ENCODE results near the gene HMCN2. TPM values are rescaled to one million over a fixed set of nuclear protein-coding genes. Genes with fewer than 3 reads are reported as not detected.

HMCN2 gene
- total RNA-seq, 6 experiments from 2014 or later = under 0.01 to 0.05 (median 0.02) TPM; not detected in 3

DNA sequence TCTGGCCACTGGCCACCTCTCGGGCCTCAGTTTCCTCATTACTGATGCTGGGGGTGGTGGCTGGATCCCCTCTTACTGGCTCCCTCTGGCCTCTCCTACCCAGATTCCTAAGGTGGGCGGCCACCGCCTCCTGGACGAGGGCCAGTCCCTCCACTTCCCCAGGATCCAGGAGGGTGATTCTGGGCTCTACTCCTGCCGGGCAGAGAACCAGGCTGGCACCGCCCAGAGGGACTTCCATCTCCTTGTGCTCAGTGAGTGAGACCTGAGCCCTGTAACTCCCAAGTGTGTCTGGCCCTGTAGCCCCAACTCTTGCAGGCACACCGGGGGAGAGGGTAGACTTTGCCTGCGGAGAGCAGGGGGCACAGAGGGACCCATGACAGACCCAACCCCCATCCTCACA, 83.3 kb downstream of the HMCN2 start:
- no peak for DNase-seq
- H3K27ac Mint-ChIP-seq = no peak overlapping the region
- H3K36me3 Mint-ChIP-seq (ENCODE audit: low read depth) = no peaks in the 10 kb centered on the region
- no peaks in the 10 kb centered on the region for H3K9me3 Mint-ChIP-seq
- H3K4me1 Mint-ChIP-seq (ENCODE audit: low read depth) = no peaks in the 10 kb centered on the region
- TF ChIP-seq, protein P1, sequence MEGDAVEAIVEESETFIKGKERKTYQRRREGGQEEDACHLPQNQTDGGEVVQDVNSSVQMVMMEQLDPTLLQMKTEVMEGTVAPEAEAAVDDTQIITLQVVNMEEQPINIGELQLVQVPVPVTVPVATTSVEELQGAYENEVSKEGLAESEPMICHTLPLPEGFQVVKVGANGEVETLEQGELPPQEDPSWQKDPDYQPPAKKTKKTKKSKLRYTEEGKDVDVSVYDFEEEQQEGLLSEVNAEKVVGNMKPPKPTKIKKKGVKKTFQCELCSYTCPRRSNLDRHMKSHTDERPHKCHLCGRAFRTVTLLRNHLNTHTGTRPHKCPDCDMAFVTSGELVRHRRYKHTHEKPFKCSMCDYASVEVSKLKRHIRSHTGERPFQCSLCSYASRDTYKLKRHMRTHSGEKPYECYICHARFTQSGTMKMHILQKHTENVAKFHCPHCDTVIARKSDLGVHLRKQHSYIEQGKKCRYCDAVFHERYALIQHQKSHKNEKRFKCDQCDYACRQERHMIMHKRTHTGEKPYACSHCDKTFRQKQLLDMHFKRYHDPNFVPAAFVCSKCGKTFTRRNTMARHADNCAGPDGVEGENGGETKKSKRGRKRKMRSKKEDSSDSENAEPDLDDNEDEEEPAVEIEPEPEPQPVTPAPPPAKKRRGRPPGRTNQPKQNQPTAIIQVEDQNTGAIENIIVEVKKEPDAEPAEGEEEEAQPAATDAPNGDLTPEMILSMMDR (IDR thresholded peaks at IDR 0.05) = no peak
- no peak overlapping the region for H3K4me3 Mint-ChIP-seq
- H3K27me3 Mint-ChIP-seq (ENCODE audit: insufficient read depth) = peaks cover 11% of the 10 kb centered on the region; the same call in 1 of the 2 replicates

DNA sequence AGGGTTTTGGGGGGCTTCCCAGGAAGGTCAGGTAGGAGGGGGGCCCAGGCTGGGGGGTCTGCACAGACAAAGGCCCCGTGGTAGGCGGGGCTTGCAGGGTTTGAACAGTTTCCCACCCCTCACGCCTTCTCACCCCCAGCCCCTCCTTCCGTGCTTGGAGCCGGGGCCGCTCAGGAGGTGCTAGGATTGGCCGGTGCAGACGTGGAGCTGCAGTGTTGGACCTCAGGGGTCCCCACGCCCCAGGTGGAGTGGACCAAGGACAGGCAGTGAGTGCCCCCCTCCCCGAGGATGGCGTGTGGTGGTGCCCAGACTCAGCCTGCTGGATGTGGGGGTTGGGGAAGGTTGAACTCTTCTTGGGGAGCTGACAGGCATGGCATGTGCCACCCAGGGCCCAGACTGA, 83.8 kb downstream of the HMCN2 start:
- TF ChIP-seq, protein P1 (IDR thresholded peaks at IDR 0.05) = no peak

DNA sequence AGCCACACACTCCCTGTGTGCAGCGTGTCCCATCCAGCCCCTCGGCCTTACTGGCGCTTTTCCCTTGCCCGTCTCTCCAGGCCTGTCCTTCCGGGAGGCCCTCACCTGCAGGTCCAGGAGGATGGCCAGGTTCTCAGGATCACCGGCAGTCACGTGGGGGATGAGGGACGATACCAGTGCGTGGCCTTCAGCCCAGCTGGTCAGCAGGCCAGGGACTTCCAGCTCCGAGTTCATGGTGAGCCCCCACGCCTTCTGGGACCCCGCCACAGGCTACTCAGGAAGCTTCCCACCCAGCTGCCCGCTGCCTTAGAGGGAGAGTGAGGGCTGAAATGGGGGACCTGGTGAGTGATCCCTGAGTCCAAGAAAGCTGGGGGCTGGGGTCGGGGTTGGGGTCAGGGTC, 85.8 kb downstream of the HMCN2 start:
- Mint-ChIP-seq H3K9me3 (no peaks in the 10 kb centered on the region), H3K4me3 (no peak overlapping the region)

More for the DNA sequence above, 83.8 kb downstream of the HMCN2 start:
- Mint-ChIP-seq H3K36me3 (ENCODE audit: low read depth) (no peaks in the 10 kb centered on the region), H3K4me3 (no peak overlapping the region), H3K4me1 (ENCODE audit: low read depth) (no peaks in the 10 kb centered on the region), H3K9me3 (no peaks in the 10 kb centered on the region), H3K27me3 (ENCODE audit: insufficient read depth) (peaks cover 11% of the 10 kb centered on the region; the same call in 1 of the 2 replicates), H3K27ac (no peak overlapping the region)
- no peak for DNase-seq

DNA sequence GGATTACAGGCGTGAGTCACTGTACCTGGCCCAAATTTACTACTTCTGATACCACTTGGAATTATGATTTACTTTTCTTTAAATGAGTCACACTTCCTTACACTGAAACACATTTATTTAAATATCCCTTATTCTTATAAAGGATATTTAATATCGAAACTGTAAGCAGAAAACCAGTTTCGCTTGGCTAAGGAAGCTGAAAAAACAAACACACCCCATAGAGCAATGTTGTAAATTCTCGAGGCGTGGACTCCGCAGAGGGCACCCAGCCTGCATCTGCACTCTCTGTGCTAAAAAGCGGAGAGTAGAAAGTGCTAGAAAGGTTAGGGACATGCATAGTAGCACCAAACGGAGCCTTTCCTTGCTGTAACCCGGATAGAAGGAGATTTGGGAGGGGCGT, 86.5 kb downstream of the HMCN2 start:
- Mint-ChIP-seq H3K9me3 (no peaks in the 10 kb centered on the region), H3K27ac (no peak overlapping the region), H3K4me3 (no peak overlapping the region), H3K36me3 (ENCODE audit: low read depth) (no peaks in the 10 kb centered on the region), H3K4me1 (ENCODE audit: low read depth) (no peaks in the 10 kb centered on the region), H3K27me3 (ENCODE audit: insufficient read depth) (peaks cover 11% of the 10 kb centered on the region; the same call in 1 of the 2 replicates)
- no peak for DNase-seq
- TF ChIP-seq, protein P1 (IDR thresholded peaks at IDR 0.05) = no peak

More for the DNA sequence above, 85.8 kb downstream of the HMCN2 start:
- H3K27me3 Mint-ChIP-seq (ENCODE audit: insufficient read depth) = peaks cover 11% of the 10 kb centered on the region; the same call in 1 of the 2 replicates
- TF ChIP-seq, protein P1 (IDR thresholded peaks at IDR 0.05) = no peak
- no peak overlapping the region for H3K27ac Mint-ChIP-seq
- no peaks in the 10 kb centered on the region for H3K36me3 Mint-ChIP-seq (ENCODE audit: low read depth)
- H3K4me1 Mint-ChIP-seq (ENCODE audit: low read depth) = no peaks in the 10 kb centered on the region
- no peak for DNase-seq

DNA sequence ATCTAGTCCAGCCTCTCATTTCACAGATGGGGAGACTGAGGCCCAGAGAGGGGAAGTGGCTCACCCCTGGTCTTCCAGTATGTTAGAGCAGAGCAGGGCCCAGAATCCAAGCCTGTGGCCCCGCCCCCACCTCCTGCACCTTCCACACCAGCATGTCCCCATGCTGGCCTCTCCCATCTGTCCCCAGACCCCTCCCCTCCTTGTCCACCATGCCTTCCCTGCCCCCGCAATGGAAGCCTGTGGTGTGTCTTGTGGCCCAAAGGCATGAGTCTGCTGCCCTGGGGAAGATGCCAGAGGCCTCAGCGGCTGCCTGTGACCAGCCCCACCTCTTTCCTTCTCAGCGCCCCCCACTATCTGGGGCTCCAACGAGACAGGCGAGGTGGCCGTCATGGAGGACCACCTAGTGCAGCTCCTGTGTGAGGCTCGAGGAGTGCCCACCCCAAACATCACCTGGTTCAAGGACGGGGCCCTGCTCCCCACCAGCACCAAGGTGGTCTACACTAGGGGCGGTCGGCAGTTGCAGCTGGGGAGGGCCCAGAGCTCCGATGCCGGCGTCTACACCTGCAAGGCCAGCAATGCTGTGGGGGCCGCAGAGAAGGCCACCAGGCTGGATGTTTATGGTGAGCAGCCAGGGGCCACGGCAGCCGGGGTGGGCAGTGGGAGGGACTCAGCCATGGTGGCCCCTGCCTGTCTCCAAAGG, 87.2 kb downstream of the HMCN2 start:
- Mint-ChIP-seq H3K27me3 (ENCODE audit: insufficient read depth) (peaks cover 11% of the 10 kb centered on the region), H3K36me3 (ENCODE audit: low read depth) (no peaks in the 10 kb centered on the region), H3K27ac (no peak overlapping the region), H3K4me3 (no peak overlapping the region), H3K9me3 (no peaks in the 10 kb centered on the region), H3K4me1 (ENCODE audit: low read depth) (no peaks in the 10 kb centered on the region)
- DNase-seq = no peak
- TF ChIP-seq, protein P1 (IDR thresholded peaks at IDR 0.05) = no peak
